Lung (tissue), 12 donors: ENCODE data around the gene POU3F4. TPM values are rescaled to one million over a fixed set of nuclear protein-coding genes. Genes with fewer than 3 reads are reported as not detected.

Experiments used
- ATAC-seq: fragments of 200-7000 bp; cut with Tn5 transposase; one replicate; pipeline ENCODE4 v1.9.1; 2020; ENCODE audit warnings: moderate number of reproducible peaks; ENCODE audit not compliant: insufficient read depth, low FRiP score
- DNase-seq, 3 donors: peaks; one replicate each; pipeline ENCODE4 v3.0.0-alpha.2; 2013 to 2017
- H3K27ac ChIP-seq, 2 donors: one replicate each; pipeline ENCODE4 v1.5.1; 2013; ENCODE audit warnings: mild to moderate bottlenecking in 2 of 2, moderate library complexity in 2 of 2, control low read depth in 1 of 2, inconsistent platforms in 1 of 2, low read depth in 1 of 2, low read length in 1 of 2
- H3K27me3 ChIP-seq, 3 donors: one replicate each; pipeline ENCODE4 v1.5.1; 2013; ENCODE audit warnings: low read length in 2 of 3; ENCODE audit not compliant: control insufficient read depth in 3 of 3, insufficient read depth in 3 of 3
- H3K36me3 ChIP-seq, 4 donors: one replicate each; pipeline ENCODE4 v1.5.1; 2013; ENCODE audit warnings: low read length in 4 of 4, mild to moderate bottlenecking in 1 of 4, moderate library complexity in 1 of 4; ENCODE audit not compliant: control insufficient read depth in 4 of 4, insufficient read depth in 4 of 4
- H3K4me1 ChIP-seq, 5 donors: one replicate each; pipeline ENCODE4 v1.5.1; 2013; ENCODE audit warnings: low read length in 5 of 5, mild to moderate bottlenecking in 2 of 5, moderate library complexity in 1 of 5; ENCODE audit not compliant: control insufficient read depth in 5 of 5, insufficient read depth in 5 of 5
- H3K4me3 ChIP-seq: one replicate; pipeline ENCODE4 v1.5.1; 2013; ENCODE audit warnings: mild to moderate bottlenecking, control low read depth, moderate library complexity
- H3K9ac ChIP-seq, 2 donors: one replicate each; pipeline ENCODE4 v1.5.1; 2013; ENCODE audit warnings: low read length in 2 of 2, control low read depth in 1 of 2; ENCODE audit not compliant: insufficient read depth in 1 of 2
- H3K9me3 ChIP-seq, 4 donors: one replicate each; pipeline ENCODE4 v1.5.1; 2013; ENCODE audit warnings: low read length in 3 of 4, mild to moderate bottlenecking in 1 of 4, moderate library complexity in 1 of 4; ENCODE audit not compliant: control insufficient read depth in 4 of 4, insufficient read depth in 3 of 4
- CTCF ChIP-seq: IDR thresholded peaks from 2 replicates; pipeline ENCODE4 v1.5.1; 2012; ENCODE audit warnings: mild to moderate bottlenecking; ENCODE audit errors: control extremely low read depth, extremely low read depth
- WGBS, 2 donors: extraction: QIAGEN DNeasy Blood & Tissue Kit; methylation state at CpG; one replicate each; pipeline ENCODE4 v1.1.7; 2013; 5-methylcytosine and 5-hydroxymethylcytosine counted together
- polyA plus RNA-seq, 2 donors: library from polyadenylated mRNA; stranded (reverse); fragments of 200-250 nt; gene quantifications; one replicate each; pipeline ENCODE4 v1.2.1, GENCODE V29; 2013
- total RNA-seq, 2 donors: library from RNA; depleted of rRNA in 1 of 2; stranded (reverse); fragments of >200 nt in 1 of 2; gene quantifications; one replicate each; pipeline ENCODE4 v1.2.1, GENCODE V29; 2014 to 2021
- donor health status: control.
- donor health status: control.
- donor health status: Bipolar disorder and iron deficiency.
- donor health status: healthy.
- donor health status: DM: yes; HTN: yes; CAD: no.

The POU3F4 gene
- total and polyA plus RNA-seq, 4 donors = not detected

GRCh38 chrX:83501530-83501929, 6.6 kb upstream of the POU3F4 start:
- Histone ChIP-seq H3K9me3 (no peaks in the 10 kb centered on the region), H3K4me1 (no peaks in the 10 kb centered on the region), H3K36me3 (no peaks in the 10 kb centered on the region), H3K9ac (no peak overlapping the region), H3K4me3 (no peak overlapping the region), H3K27me3 (peaks cover 8 to 70% (median 49%) of the 10 kb centered on the region in 3 donors), H3K27ac (no peak overlapping the region)
- TF ChIP-seq CTCF = no peak
- ATAC-seq (no peak), DNase-seq (no peak)
- WGBS, 2 donors = 8 to 26% methylated on average over 11 of the region's 11 CpGs

GRCh38 chrX:83504721-83505479, 3.2 kb upstream of the POU3F4 start:
- Histone ChIP-seq H3K9ac (no peak overlapping the region), H3K4me1 (peaks cover 0 to 3% (median 0%) of the 10 kb centered on the region in 5 donors), H3K4me3 (no peak overlapping the region), H3K27me3 (peaks cover 8 to 93% (median 71%) of the 10 kb centered on the region in 3 donors), H3K27ac (no peak overlapping the region), H3K36me3 (no peaks in the 10 kb centered on the region), H3K9me3 (peaks cover 0 to 10% (median 0%) of the 10 kb centered on the region in 4 donors)
- ATAC-seq (no peak), DNase-seq (no peak)
- WGBS, 2 donors = 6 to 16% methylated on average over 11 of the region's 11 CpGs
- no peak for TF ChIP-seq CTCF

GRCh38 chrX:83508526-83509253, 600 bp downstream of the POU3F4 start:
- ATAC-seq = no peak
- no peak overlapping the region for H3K4me3 ChIP-seq
- H3K27ac ChIP-seq = no peak overlapping the region
- H3K36me3 ChIP-seq = no peaks in the 10 kb centered on the region
- peaks cover 5 to 81% (median 72%) of the 10 kb centered on the region in 3 donors for H3K27me3 ChIP-seq
- DNase-seq = no peak
- H3K4me1 ChIP-seq = peaks cover 0 to 3% (median 0%) of the 10 kb centered on the region in 5 donors
- TF ChIP-seq CTCF = no peak
- H3K9me3 ChIP-seq = peaks cover 0 to 11% (median 0%) of the 10 kb centered on the region in 4 donors
- WGBS, 2 donors = 5 to 39% methylated on average over 50 of the region's 50 CpGs
- no peak overlapping the region for H3K9ac ChIP-seq
